Liver (tissue), 9 donors: ENCODE measurements around the gene STARD9. TPM values are rescaled to one million over a fixed set of nuclear protein-coding genes. Genes with fewer than 3 reads are reported as not detected.

Experiments
- DNase-seq: peaks from one replicate; pipeline ENCODE4 v3.0.0-alpha.2; 2017; ENCODE audit warnings: low spot score
- H3K27ac ChIP-seq, 2 donors: one replicate each; pipeline ENCODE4 v1.7.0; 2013; ENCODE audit warnings: inconsistent platforms in 2 of 2, low read length in 2 of 2, control low read depth in 1 of 2, low read depth in 1 of 2, mild to moderate bottlenecking in 1 of 2
- H3K27me3 ChIP-seq, 4 donors: one replicate each; pipeline versions ENCODE4 v1.6.1 to v1.7.0; 2013; ENCODE audit warnings: low read length in 3 of 4, inconsistent platforms in 1 of 4, mild to moderate bottlenecking in 1 of 4, moderate library complexity in 1 of 4; ENCODE audit not compliant: control insufficient read depth in 4 of 4, insufficient read depth in 4 of 4
- H3K36me3 ChIP-seq, 4 donors: one replicate each; pipeline versions ENCODE4 v1.6.1 to v1.7.0; 2013; ENCODE audit warnings: low read length in 3 of 4, mild to moderate bottlenecking in 3 of 4, low read depth in 1 of 4, moderate library complexity in 1 of 4; ENCODE audit not compliant: control insufficient read depth in 4 of 4, insufficient read depth in 3 of 4
- H3K4me1 ChIP-seq, 4 donors: one replicate each; pipeline versions ENCODE4 v1.6.1 to v1.7.0; 2013; ENCODE audit warnings: low read length in 3 of 4, mild to moderate bottlenecking in 3 of 4, moderate library complexity in 1 of 4; ENCODE audit not compliant: control insufficient read depth in 4 of 4, insufficient read depth in 4 of 4
- H3K4me3 ChIP-seq, 3 donors: one replicate each; pipeline versions ENCODE4 v1.6.1 to v1.7.0; 2013; ENCODE audit warnings: low read length in 3 of 3, control low read depth in 1 of 3, low read depth in 1 of 3, mild to moderate bottlenecking in 1 of 3
- H3K9ac ChIP-seq, 2 donors: one replicate each; pipeline ENCODE4 v1.7.0; 2013; ENCODE audit warnings: low read length in 2 of 2, mild to moderate bottlenecking in 2 of 2, moderate library complexity in 2 of 2, control low read depth in 1 of 2, low read depth in 1 of 2
- H3K9me3 ChIP-seq, 4 donors: one replicate each; pipeline versions ENCODE4 v1.6.1 to v1.7.0; 2013; ENCODE audit warnings: low read length in 3 of 4; ENCODE audit not compliant: control insufficient read depth in 4 of 4
- EGR1 ChIP-seq, 2 donors: IDR thresholded peaks; 2 replicates each; pipeline ENCODE4 v1.6.1; 2016 to 2018; ENCODE audit warnings: antibody characterized with exemption in 2 of 2, low read depth in 2 of 2
- FOXA1 ChIP-seq: IDR thresholded peaks from 2 replicates; pipeline ENCODE4 v1.6.1; 2016; ENCODE audit warnings: antibody characterized with exemption
- GABPA ChIP-seq, 2 donors: IDR thresholded peaks in 1 of 2; conservative IDR thresholded peaks in 1 of 2; 2 replicates each; pipeline ENCODE4 v1.6.1; 2016; ENCODE audit warnings: antibody characterized with exemption in 2 of 2, mild to moderate bottlenecking in 1 of 2, moderate library complexity in 1 of 2
- HNF4A ChIP-seq, 2 donors: conservative IDR thresholded peaks; 2 replicates each; pipeline ENCODE4 v1.6.1; 2016; ENCODE audit warnings: antibody characterized with exemption in 2 of 2, mild to moderate bottlenecking in 2 of 2
- HNF4G ChIP-seq: IDR thresholded peaks from 2 replicates; pipeline ENCODE4 v1.6.1; 2016; ENCODE audit warnings: antibody characterized with exemption
- JUND ChIP-seq, 2 donors: IDR thresholded peaks; 2 replicates each; pipeline ENCODE4 v1.6.1; 2016; ENCODE audit warnings: antibody characterized with exemption in 2 of 2
- MAX ChIP-seq: IDR thresholded peaks from 2 replicates; pipeline ENCODE4 v1.6.1; 2016; ENCODE audit warnings: antibody characterized with exemption
- NR2F2 ChIP-seq: IDR thresholded peaks from 2 replicates; pipeline ENCODE4 v1.6.1; 2016; ENCODE audit warnings: antibody characterized with exemption
- RAD21 ChIP-seq, 2 donors: IDR thresholded peaks; 2 replicates each; pipeline ENCODE4 v1.6.1; 2016; ENCODE audit warnings: antibody characterized with exemption in 2 of 2, mild to moderate bottlenecking in 2 of 2
- REST ChIP-seq: IDR thresholded peaks from 2 replicates; pipeline ENCODE4 v1.6.1; 2016; ENCODE audit warnings: antibody characterized with exemption, mild to moderate bottlenecking
- RXRA ChIP-seq, 2 donors: IDR thresholded peaks; 2 replicates each; pipeline ENCODE4 v1.6.1; 2017 to 2018; ENCODE audit warnings: antibody characterized with exemption in 2 of 2, mild to moderate bottlenecking in 1 of 2
- SP1 ChIP-seq: IDR thresholded peaks from 2 replicates; pipeline ENCODE4 v1.6.1; 2018; ENCODE audit warnings: antibody characterized with exemption, mild to moderate bottlenecking
- TAF1 ChIP-seq: conservative IDR thresholded peaks from 2 replicates; pipeline ENCODE4 v1.6.1; 2016; ENCODE audit warnings: antibody characterized with exemption, mild to moderate bottlenecking
- YY1 ChIP-seq: IDR thresholded peaks from 2 replicates; pipeline ENCODE4 v1.6.1; 2016; ENCODE audit warnings: antibody characterized with exemption, mild to moderate bottlenecking
- ZBTB33 ChIP-seq: IDR thresholded peaks from 2 replicates; pipeline ENCODE4 v1.6.1; 2016; ENCODE audit warnings: antibody characterized with exemption
- WGBS: extraction: QIAGEN DNeasy Blood & Tissue Kit; methylation state at CpG from one replicate; pipeline ENCODE4 v1.1.7; 2013; 5-methylcytosine and 5-hydroxymethylcytosine counted together
- polyA plus RNA-seq, 2 donors: library from polyadenylated mRNA; stranded (reverse) in 1 of 2; unstranded in 1 of 2; fragments of 200-250 nt in 1 of 2; fragments of >200 nt in 1 of 2; fragmentation: Nextera tagmentation in 1 of 2; extraction: Ambion mirVana in 1 of 2; gene quantifications; one replicate each; pipeline versions ENCODE4 v1.2.1 to v1.2.3, GENCODE V29; 2013 to 2015
- total RNA-seq, 2 donors: library from RNA; depleted of rRNA; stranded (reverse); fragments of >200 nt; gene quantifications; one replicate each; pipeline ENCODE4 v1.2.3, GENCODE V29; 2014
- donor health status: healthy.
- donor health status: healthy.
- donor health status: healthy.
- donor health status: healthy.
- donor health status: healthy.

The STARD9 gene
- total and polyA plus RNA-seq, 4 donors = 0.26 to 3.9 (median 0.54) TPM

GRCh38 chr15:42732095-42732827, 156.9 kb downstream of the STARD9 start:
- Histone ChIP-seq H3K4me1 (peaks cover 3 to 15% (median 10%) of the 10 kb centered on the region in 4 donors), H3K27ac (no peak overlapping the region), H3K4me3 (no peak overlapping the region), H3K9me3 (no peaks in the 10 kb centered on the region), H3K36me3 (peaks cover 12 to 74% (median 43%) of the 10 kb centered on the region in 4 donors), H3K27me3 (no peaks in the 10 kb centered on the region), H3K9ac (no peak overlapping the region)
- 91% methylated on average over 15 of the region's 15 CpGs for WGBS
- TF ChIP-seq RXRA (IDR thresholded peaks at IDR 0.05) (no peak), GABPA (IDR thresholded peaks at IDR 0.05 in 1 of 2, conservative IDR thresholded peaks at IDR 0.05 in 1 of 2) (no peak), SP1 (no peak), RAD21 (IDR thresholded peaks at IDR 0.05) (no peak), REST (no peak), HNF4A (conservative IDR thresholded peaks at IDR 0.05) (no peak)
- no peak for DNase-seq

GRCh38 chr15:42733027-42733426, 157.6 kb downstream of the STARD9 start:
- no peak overlapping the region for H3K9ac ChIP-seq
- H3K36me3 ChIP-seq = peaks cover 10 to 66% (median 39%) of the 10 kb centered on the region in 4 donors
- peaks cover 3 to 21% (median 16%) of the 10 kb centered on the region in 4 donors for H3K4me1 ChIP-seq
- no peak overlapping the region for H3K27ac ChIP-seq
- H3K27me3 ChIP-seq = no peaks in the 10 kb centered on the region
- no peak overlapping the region for H3K4me3 ChIP-seq
- TF ChIP-seq YY1 = no peak
- TF ChIP-seq HNF4A (conservative IDR thresholded peaks at IDR 0.05) = no peak
- no peak for TF ChIP-seq TAF1
- TF ChIP-seq ZBTB33 = no peak
- TF ChIP-seq SP1 = no peak
- no peak for TF ChIP-seq EGR1 (IDR thresholded peaks at IDR 0.05; ENCODE audit: low read depth in 2 of 2)
- no peak for TF ChIP-seq JUND (IDR thresholded peaks at IDR 0.05)
- TF ChIP-seq FOXA1 = no peak
- TF ChIP-seq HNF4G = no peak
- no peak for TF ChIP-seq MAX
- no peak for TF ChIP-seq NR2F2
- no peak for TF ChIP-seq REST
- WGBS = 98% methylated on average over 11 of the region's 11 CpGs
- H3K9me3 ChIP-seq = no peaks in the 10 kb centered on the region
- DNase-seq = no peak
